Neural cell (in vitro differentiated cells): ENCODE measurements around the gene WBP1. TPM values are rescaled to one million over a fixed set of nuclear protein-coding genes. Genes with fewer than 3 reads are reported as not detected.
A peak's percentile ranks its signal among the peaks of the same experiment; 100 is the strongest.
"Not testable (repeated sequence)": the region's sequence is repeated elsewhere in the genome, so short reads cannot be mapped to it uniquely, and the experiment has no call there.

Source experiments
- H2AFZ ChIP-seq: fragments of 200-600, 300-800 bp; sonication (generic), shearing (Covaris generic); 2 replicates; pipeline ENCODE4 v1.6.0; 2014; ENCODE audit warnings: low read depth, mild to moderate bottlenecking, antibody characterized with exemption, low read length, moderate library complexity
- H3F3A ChIP-seq: fragments of 200-600 bp; shearing (Covaris generic); 2 replicates; pipeline ENCODE4 v1.6.1; 2016; ENCODE audit warnings: mild to moderate bottlenecking, moderate library complexity, mixed read lengths, antibody characterized with exemption, low read length; ENCODE audit not compliant: insufficient read depth, poor library complexity, severe bottlenecking
- H3K27ac ChIP-seq: fragments of 200-600, 300-800 bp; sonication (generic), shearing (Covaris generic); 2 replicates; pipeline ENCODE4 v1.5.1; 2014; ENCODE audit warnings: mild to moderate bottlenecking, low read length, moderate library complexity
- H3K27me3 ChIP-seq: fragments of 300-800, 200-600 bp; sonication (generic), shearing (Covaris generic); 2 replicates; pipeline ENCODE4 v1.6.0; 2014; ENCODE audit warnings: mild to moderate bottlenecking, low read depth, low read length, moderate library complexity; ENCODE audit not compliant: insufficient read depth
- H3K36me3 ChIP-seq: fragments of 300-800, 200-600 bp; sonication (generic), shearing (Covaris generic); 2 replicates; pipeline ENCODE4 v1.5.1; 2014; ENCODE audit warnings: mild to moderate bottlenecking, antibody characterized with exemption, low read length, moderate library complexity; ENCODE audit not compliant: insufficient read depth
- H3K4me2 ChIP-seq: fragments of 300-800, 200-600 bp; sonication (generic), shearing (Covaris generic); 2 replicates; pipeline ENCODE4 v1.6.0; 2014; ENCODE audit warnings: mild to moderate bottlenecking, low read length
- H3K4me3 ChIP-seq: fragments of 300-800, 200-600 bp; sonication (generic), shearing (Covaris generic); 2 replicates; pipeline ENCODE4 v1.5.1; 2014; ENCODE audit warnings: mild to moderate bottlenecking, low read length, moderate library complexity
- H3K79me2 ChIP-seq: fragments of 200-600 bp; shearing (Covaris generic); replicated peaks from 2 replicates; pipeline ENCODE4 v1.6.0; 2014; ENCODE audit warnings: mild to moderate bottlenecking, low read length, moderate library complexity; ENCODE audit not compliant: insufficient read depth
- H3K9ac ChIP-seq: fragments of 300-800, 200-600 bp; sonication (generic), shearing (Covaris generic); 2 replicates; pipeline ENCODE4 v1.6.1; 2016; ENCODE audit warnings: mild to moderate bottlenecking, low read length, mixed read lengths
- H3K9me2 ChIP-seq: fragments of 200-600 bp; shearing (Covaris generic); 2 replicates; pipeline ENCODE4 v1.6.1; 2016; ENCODE audit warnings: mild to moderate bottlenecking, low read length, mixed read lengths; ENCODE audit not compliant: insufficient read depth
- H3K9me3 ChIP-seq: fragments of 200-600, 300-800 bp; sonication (generic), shearing (Covaris generic); 2 replicates; pipeline ENCODE4 v1.6.1; 2016; ENCODE audit warnings: mild to moderate bottlenecking, mixed run types, low read length, moderate library complexity, mixed read lengths
- H4K20me1 ChIP-seq: fragments of 200-600 bp; shearing (Covaris generic); 2 replicates; pipeline ENCODE4 v1.6.1; 2016; ENCODE audit warnings: mild to moderate bottlenecking, mixed run types; ENCODE audit not compliant: insufficient read depth
- CTCF ChIP-seq: fragments of 450-650 bp; IDR thresholded peaks from 2 replicates; pipeline ENCODE4 v1.5.1; 2014; ENCODE audit warnings: antibody characterized with exemption, mild to moderate bottlenecking, moderate library complexity; ENCODE audit not compliant: poor library complexity, severe bottlenecking
- EP300 ChIP-seq: fragments of 450-650 bp; conservative IDR thresholded peaks from 2 replicates; pipeline ENCODE4 v1.6.1; 2014; ENCODE audit warnings: antibody characterized with exemption, mild to moderate bottlenecking, moderate library complexity; ENCODE audit not compliant: poor library complexity, severe bottlenecking
- EZH2 ChIP-seq: fragments of 200-600, 300-800 bp; shearing (Covaris generic), sonication (generic); IDR thresholded peaks from 2 replicates; pipeline ENCODE4 v1.6.1; 2014; ENCODE audit warnings: antibody characterized with exemption, low read length, borderline replicate concordance, mild to moderate bottlenecking; ENCODE audit not compliant: insufficient read depth, poor library complexity, severe bottlenecking
- MXI1 ChIP-seq: fragments of 450-650 bp; conservative IDR thresholded peaks from 2 replicates; pipeline ENCODE4 v1.6.1; 2014; ENCODE audit warnings: antibody characterized with exemption, mild to moderate bottlenecking; ENCODE audit not compliant: poor library complexity, severe bottlenecking
- POLR2AphosphoS5 ChIP-seq: IDR thresholded peaks from 2 replicates; pipeline ENCODE4 v1.6.1; 2012
- RAD21 ChIP-seq: fragments of 450-650 bp; conservative IDR thresholded peaks from 2 replicates; pipeline ENCODE4 v1.6.1; 2014; ENCODE audit warnings: antibody characterized with exemption, mild to moderate bottlenecking, moderate library complexity
- SMC3 ChIP-seq: fragments of 450-650 bp; conservative IDR thresholded peaks from 2 replicates; pipeline ENCODE4 v1.6.1; 2014; ENCODE audit warnings: antibody characterized with exemption, mild to moderate bottlenecking, moderate library complexity; ENCODE audit not compliant: poor library complexity
- TAF1 ChIP-seq: IDR thresholded peaks from 2 replicates; pipeline ENCODE4 v1.6.1; 2012; ENCODE audit warnings: low read depth
- polyA plus RNA-seq: library from polyadenylated mRNA; depleted of rRNA; stranded (reverse); fragments of >200 nt; gene quantifications from 2 replicates; pipeline ENCODE4 v1.2.3, GENCODE V29; 2014
- TF ChIP-seq, protein P1 (sequence below): IDR thresholded peaks from 2 replicates; pipeline ENCODE4 v1.6.1; 2012; ENCODE audit warnings: borderline replicate concordance

Gene WBP1
- polyA plus RNA-seq, 1 donor from 2014 or later: 220 TPM

DNA sequence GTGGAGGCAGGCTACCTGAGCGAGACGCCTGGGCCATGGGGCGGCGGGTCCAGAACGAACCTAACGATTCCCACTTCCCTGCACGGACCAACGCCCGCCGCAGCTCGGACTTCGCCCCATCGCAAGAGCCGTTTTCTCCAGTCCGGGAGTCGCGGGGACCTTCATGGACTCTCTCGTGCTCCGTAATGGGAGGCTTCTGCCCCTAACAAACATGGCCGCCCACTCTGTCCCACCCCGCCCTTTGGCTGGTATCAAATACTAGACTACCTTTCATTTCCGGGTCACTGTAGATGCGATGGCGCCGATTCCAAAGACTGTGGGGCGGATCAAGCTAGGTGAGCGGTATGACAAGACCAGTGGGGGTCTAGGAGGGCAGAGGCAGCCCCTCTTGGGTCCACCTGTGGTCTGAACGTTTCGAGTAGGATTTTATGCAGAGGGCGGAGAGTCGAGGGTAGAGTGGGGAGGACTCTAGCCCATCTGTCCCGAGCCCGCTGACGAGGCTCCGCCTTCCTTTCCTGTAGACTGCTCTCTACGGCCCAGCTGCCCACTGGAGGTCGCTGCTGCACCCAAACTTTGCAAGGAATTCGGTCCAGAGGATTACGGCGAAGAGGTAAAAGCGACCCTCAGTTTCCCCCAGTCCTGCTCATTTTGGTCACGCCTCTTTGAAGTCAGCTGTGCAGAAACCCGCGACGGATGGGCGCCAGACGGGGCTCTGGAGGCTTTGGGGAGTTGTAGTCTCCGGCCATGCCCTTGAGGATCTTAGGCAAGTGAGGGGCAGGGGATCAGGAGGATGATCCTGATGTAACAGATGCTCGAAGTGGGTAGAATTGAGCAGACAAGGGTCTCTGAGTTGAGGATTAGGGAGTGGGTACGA is 24.8 kb downstream of the WBP1 start, which contains the start of the genes CCDC142 and TTC31:
Gene CCDC142 (minus strand): TSS at position 198 of the 874 bp plus-strand sequence. CDS start 161 bp downstream, at position 37.
Gene TTC31 (plus strand): TSS at position 281 of the 874 bp plus-strand sequence. CDS start 15 bp downstream, at position 296.
- no peaks in the 10 kb centered on the region for H3K9me2 ChIP-seq
- peak within 1 kb of the TSS; percentile 87 for H3K27ac ChIP-seq
- H3K27me3 ChIP-seq: no peaks in the 10 kb centered on the region
- H3F3A ChIP-seq: no peaks in the 10 kb centered on the region
- peak within 1 kb of the TSS; percentile 85 for H2AFZ ChIP-seq
- H3K9ac ChIP-seq: peak within 1 kb of the TSS; percentile 94
- no peaks in the 10 kb centered on the region for H3K9me3 ChIP-seq
- TF ChIP-seq RAD21 (peak; percentile 88), POLR2AphosphoS5 (peak; percentile 92), EZH2 (no peak), SMC3 (peak; percentile 98), EP300 (peak; percentile 58), MXI1 (peak; percentile 87), TAF1 (peak; percentile 52), CTCF (peak; percentile 99)
- TF ChIP-seq, protein P1, sequence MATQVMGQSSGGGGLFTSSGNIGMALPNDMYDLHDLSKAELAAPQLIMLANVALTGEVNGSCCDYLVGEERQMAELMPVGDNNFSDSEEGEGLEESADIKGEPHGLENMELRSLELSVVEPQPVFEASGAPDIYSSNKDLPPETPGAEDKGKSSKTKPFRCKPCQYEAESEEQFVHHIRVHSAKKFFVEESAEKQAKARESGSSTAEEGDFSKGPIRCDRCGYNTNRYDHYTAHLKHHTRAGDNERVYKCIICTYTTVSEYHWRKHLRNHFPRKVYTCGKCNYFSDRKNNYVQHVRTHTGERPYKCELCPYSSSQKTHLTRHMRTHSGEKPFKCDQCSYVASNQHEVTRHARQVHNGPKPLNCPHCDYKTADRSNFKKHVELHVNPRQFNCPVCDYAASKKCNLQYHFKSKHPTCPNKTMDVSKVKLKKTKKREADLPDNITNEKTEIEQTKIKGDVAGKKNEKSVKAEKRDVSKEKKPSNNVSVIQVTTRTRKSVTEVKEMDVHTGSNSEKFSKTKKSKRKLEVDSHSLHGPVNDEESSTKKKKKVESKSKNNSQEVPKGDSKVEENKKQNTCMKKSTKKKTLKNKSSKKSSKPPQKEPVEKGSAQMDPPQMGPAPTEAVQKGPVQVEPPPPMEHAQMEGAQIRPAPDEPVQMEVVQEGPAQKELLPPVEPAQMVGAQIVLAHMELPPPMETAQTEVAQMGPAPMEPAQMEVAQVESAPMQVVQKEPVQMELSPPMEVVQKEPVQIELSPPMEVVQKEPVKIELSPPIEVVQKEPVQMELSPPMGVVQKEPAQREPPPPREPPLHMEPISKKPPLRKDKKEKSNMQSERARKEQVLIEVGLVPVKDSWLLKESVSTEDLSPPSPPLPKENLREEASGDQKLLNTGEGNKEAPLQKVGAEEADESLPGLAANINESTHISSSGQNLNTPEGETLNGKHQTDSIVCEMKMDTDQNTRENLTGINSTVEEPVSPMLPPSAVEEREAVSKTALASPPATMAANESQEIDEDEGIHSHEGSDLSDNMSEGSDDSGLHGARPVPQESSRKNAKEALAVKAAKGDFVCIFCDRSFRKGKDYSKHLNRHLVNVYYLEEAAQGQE: peak; percentile 68
- H3K4me2 ChIP-seq: peak within 1 kb of the TSS; percentile 97
- H3K36me3 ChIP-seq: peaks cover 3% of the 10 kb centered on the region
- H3K79me2 ChIP-seq: peaks cover 26% of the 10 kb centered on the region
- peak within 1 kb of the TSS; percentile 100 for H3K4me3 ChIP-seq
- no peaks in the 10 kb centered on the region for H4K20me1 ChIP-seq

DNA sequence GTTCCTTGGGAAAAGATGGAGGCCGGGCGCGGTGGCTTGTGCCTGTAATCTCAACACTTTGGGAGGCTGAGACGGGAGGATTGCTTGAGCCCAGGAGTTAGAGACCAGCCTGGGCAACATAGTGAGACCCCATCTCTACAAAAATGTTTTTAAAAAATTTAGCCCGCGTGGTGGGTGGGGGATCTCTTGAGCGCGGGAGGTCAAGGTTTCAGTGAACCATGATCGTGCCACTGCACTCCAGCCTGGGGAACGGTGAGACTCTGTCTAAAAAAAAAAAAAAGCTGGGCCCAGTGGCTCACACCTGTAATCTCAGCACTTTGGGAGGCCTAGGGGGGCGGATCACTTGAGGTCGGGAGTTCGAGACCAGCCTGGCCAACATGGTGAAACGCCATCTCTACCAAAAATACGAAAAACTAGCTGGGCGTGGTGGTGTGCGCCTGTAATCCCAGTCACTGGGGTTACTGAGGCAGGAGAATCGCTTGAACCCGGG is 25.5 kb downstream of the WBP1 start:
- Histone ChIP-seq H3K4me3 (peak overlapping the region; percentile 100), H3K4me2 (peak overlapping the region; percentile 97), H3K79me2 (peaks cover 26% of the 10 kb centered on the region), H3K9ac (peak overlapping the region; percentile 94)
- H3K27me3 ChIP-seq, H3K9me2 ChIP-seq, H3F3A ChIP-seq, H2AFZ ChIP-seq, H3K27ac ChIP-seq, H4K20me1 ChIP-seq, H3K9me3 ChIP-seq, H3K36me3 ChIP-seq: not testable (repeated sequence)
